ENCODE data around the gene ITPA.

The ITPA gene

GRCh38 chr20:3244613-3245012 is 35.3 kb downstream of the ITPA start:
- no peak for DNase-seq (ENCODE audit: low read depth in 2 of 2)

GRCh38 chr20:3245156-3245555 is 35.9 kb downstream of the ITPA start:
- no peak for DNase-seq (ENCODE audit: low read depth in 2 of 2)

GRCh38 chr20:3245711-3246110 is 36.4 kb downstream of the ITPA start:
- DNase-seq (ENCODE audit: low read depth in 2 of 2), result no peak

DNA sequence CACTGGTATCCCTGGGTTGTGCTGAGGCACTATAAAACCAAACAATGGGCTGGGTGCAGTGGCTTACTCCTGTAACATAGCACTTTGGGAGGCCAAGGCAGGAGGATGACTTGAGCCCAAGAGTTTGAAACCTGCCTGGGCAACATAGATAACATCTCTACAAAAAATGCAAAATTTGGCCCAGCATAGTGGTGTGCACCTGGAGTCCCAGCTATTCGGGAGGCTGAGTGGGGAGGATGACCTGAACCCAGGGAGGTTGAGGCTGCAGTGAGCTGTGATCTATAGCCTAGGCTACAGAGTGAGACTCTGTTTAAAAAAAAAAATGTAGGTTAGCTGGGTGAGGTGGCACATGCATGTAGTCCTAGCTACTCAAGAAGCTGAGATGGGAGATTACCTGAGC is 37.4 kb downstream of the ITPA start:
- no peak for DNase-seq (ENCODE audit: low read depth in 2 of 2)

GRCh38 chr20:3247638-3248037 is 38.3 kb downstream of the ITPA start:
- no peak for DNase-seq (ENCODE audit: low read depth in 2 of 2)

- DNase-seq (ENCODE audit: low read depth in 2 of 2), result no peak
Observed at GRCh38 chr20:3248167-3248992, 39.1 kb downstream of the ITPA start.

- no peak for DNase-seq (ENCODE audit: low read depth in 2 of 2)
Observed at GRCh38 chr20:3248993-3249347, 39.7 kb downstream of the ITPA start.

DNA sequence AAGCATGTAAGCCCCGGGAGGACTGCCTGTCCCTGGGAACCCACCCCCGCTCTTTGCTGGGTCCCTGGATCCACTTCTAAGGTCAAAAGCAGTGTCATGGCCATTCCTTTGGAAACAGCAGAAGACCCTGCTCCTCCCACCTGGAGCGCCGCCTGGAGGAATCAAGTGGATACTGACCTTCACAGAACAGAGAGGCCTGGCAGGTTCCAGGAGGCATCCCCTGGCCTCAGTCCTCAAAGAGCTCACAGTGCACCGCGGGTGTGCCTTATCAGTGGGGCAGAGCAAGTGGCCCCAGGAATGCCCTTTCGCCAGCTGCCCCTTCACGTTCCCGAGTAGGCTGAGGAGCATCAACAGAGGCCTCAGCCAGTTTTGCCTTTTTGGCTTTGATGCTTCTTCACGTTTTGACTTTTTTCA is 40.8 kb downstream of the ITPA start:
- DNase-seq (ENCODE audit: low read depth in 2 of 2), result no peak

GRCh38 chr20:3251806-3252205 is 42.5 kb downstream of the ITPA start:
- DNase-seq (ENCODE audit: low read depth in 2 of 2), result no peak

DNA sequence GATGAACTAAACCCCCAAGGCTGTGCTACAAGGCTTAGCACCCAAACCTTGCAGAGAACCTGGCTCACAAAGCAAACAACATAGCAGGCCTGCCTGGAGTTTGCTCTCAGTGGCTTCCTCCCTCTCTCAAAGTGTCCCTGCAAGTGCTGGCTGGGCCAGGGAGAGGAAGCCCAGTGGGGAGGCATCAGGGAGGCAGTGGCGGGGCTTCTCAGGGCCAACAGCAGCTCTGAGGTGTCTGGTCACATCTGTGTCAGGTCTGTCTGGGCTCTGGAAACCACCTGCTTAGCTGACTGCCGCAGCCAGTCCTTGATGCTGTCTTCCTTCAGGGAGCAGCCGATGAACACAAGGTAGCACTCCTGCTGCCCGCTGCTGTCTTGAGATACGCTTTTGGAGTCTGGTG is 46.4 kb downstream of the ITPA start:
- no peak for DNase-seq (ENCODE audit: low read depth in 2 of 2)

GRCh38 chr20:3258429-3258828 is 49.1 kb downstream of the ITPA start:
- DNase-seq (ENCODE audit: low read depth in 2 of 2), result no peak

DNA sequence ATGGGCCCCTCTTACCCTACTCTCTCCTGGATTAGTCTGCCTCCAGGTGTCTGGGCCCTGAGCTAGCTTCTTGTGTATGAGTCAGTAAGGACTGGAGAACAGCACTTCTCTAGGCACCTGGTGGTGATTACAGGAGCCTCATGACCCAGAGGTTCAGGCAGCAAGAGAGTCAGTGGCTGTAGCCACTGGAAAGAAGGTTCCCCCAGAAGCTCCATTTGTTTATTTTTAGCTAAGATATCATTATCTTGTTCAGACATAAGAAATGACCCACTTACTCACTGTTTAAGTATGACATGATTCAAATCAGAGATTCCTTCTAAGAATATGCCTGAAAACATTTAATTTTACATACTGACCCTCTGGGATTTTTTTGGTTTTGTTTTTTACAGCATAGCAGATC is 53.3 kb downstream of the ITPA start:
- no peak for DNase-seq (ENCODE audit: low read depth in 2 of 2)

DNA sequence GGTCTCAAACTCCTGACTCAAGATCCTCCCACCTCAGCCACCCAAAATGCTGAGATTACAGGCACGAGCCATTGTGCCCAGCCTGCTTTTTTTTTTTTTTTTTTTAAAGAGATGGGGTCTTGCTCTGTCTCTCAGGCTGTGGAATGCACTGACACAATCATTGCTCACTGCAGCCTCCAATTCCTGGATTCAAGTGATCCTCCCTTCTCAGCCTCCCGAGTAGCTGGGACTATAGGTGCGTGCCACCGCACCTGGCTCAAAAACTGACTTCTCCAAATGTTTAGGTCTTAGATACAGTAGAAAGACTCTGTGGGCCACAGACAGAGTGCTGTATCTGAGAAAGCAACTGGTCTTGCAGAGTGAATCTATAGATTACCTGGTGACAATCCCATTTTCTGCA is 60.8 kb downstream of the ITPA start:
- DNase-seq (ENCODE audit: low read depth in 2 of 2), result no peak

DNA sequence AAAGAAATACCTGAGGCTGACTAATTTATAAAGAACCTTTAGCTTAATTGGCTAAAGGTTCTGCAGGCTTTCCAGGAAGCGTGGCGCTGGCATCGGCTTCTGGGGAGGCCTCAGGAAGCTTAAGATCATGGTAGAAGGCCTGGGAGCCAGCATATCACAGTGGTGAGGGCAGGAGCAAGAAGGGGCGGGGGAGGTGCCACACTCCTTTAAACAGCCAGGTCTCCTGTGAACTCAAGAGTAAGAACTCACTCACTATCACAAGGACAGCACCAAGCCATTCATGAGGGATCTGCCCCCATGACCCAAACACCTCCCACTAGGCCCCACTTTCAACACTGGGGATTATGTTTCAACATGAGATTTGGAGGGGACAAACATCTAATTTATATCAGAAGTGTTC is 64.1 kb downstream of the ITPA start:
- DNase-seq (ENCODE audit: low read depth in 2 of 2), result no peak

All from stimulated activated CD4-positive, alpha-beta T cell treated with anti-CD3 and anti-CD28 coated beads, Interleukin-1b, Interleukin-23, amount 100 ng/mL, for 4 hours (primary cell).